Stimulated activated naive CD4-positive, alpha-beta T cell treated with Interleukin-2 at 50 U/mL for 16 hours (primary cell): ENCODE results near the gene CIT.

Experiments used
- DNase-seq: peaks from one replicate; lab custom pipeline; 2025; lab: John Stamatoyannopoulos, UW

CIT gene

DNA sequence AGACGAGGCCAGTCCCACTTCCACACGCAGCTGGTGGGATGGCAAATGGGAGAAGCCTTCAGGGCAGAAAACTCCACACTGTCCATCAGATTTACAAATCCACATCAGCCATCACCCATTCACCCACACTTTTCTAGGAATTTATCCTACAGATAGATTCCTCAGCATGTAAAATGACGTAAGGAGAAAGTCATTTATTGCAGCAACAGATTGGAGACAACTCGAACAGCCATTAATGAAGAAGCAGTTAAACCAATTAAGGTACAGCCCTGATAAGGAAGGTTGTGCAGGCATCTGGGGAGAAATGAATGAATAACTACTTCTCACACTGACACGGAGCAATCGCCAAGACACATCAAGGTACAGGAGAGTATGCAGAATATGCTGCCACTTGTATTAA is 183.0 kb downstream of the CIT start:
- DNase-seq: no peak

DNA sequence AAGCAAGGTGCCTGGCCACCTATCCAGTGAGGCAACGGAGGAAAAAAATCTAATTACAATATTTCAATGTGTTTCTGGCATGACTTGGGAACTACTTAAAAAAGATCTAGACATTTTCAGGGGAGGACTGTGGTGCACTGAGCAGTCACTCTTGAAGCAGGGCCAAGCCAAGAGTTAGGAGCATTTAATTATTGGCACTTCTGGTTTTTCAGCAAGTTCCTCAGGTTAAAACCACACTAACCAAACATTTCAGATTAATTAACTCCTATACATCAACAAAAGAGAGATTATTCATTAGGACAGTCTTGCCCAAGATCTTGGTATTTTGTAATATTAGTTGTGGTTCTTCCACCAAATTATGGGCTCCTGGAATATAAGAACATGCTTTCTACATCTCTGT is 183.6 kb downstream of the CIT start:
- no peak for DNase-seq

DNA sequence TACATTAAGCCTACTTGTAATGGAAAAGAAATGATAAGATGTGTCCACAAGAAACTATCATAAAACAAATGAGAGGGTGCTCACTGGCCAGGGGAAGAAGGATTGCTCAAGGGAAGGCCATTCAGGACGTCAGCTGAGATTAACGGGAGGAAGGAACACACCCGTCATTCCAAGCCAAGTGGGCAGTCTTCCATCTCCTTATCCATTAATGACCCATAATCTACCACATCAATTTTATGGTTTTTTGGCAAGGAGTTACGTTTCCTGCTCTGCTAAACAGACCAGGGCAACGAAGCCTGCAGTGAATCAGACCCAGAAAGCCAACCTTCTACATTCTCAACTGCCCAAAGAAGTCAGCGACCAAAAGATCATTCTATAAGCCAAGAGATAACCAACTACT is 184.1 kb downstream of the CIT start:
- no peak for DNase-seq

DNA sequence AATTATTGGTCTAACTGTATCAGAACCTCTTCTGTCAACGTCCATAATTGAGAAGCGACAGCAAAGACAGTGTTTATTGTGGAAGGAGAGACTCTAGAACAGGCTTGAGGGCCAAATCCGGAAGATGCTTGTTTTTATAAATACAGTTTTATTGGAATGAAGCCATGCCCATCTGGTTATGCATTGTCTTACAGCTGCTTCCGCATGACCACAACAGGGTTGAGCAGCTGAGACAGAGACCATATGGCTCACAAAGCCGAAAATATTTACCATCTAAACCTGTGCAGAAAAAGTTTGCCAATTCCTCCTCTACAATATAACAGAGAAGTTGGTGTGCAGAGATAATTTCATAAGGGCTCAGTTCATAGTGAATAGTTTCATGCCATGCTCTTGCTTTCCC is 184.7 kb downstream of the CIT start:
- DNase-seq: no peak

DNA sequence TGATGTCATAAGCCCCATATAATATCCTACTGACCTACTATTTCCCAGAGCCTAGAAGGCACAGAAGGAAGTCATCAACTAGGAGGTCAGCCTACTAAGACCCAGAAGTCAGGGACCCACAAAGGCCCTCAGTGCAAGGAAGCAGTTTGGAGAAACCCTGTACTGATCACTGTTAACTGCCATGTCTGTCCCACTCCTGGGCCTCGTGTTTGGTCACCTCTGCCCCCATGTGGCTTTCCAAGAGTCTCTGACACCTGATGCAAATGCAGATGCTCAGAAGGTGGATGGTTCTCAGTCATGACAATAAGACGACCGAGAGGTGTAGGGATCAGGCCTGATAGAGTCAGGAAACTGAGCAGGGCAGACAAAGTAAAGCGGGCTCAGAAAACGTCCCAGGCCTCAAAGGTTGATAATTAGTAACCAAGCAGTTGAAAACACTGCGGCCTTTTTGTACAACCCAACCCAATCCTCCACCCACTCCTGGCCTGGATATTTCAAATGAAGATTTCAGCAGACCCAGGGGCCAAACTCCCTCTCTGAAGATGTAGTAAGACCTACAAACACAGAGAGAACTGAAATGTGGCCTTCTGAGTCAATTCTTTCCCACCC is 185.8 kb downstream of the CIT start:
- DNase-seq: no peak

DNA sequence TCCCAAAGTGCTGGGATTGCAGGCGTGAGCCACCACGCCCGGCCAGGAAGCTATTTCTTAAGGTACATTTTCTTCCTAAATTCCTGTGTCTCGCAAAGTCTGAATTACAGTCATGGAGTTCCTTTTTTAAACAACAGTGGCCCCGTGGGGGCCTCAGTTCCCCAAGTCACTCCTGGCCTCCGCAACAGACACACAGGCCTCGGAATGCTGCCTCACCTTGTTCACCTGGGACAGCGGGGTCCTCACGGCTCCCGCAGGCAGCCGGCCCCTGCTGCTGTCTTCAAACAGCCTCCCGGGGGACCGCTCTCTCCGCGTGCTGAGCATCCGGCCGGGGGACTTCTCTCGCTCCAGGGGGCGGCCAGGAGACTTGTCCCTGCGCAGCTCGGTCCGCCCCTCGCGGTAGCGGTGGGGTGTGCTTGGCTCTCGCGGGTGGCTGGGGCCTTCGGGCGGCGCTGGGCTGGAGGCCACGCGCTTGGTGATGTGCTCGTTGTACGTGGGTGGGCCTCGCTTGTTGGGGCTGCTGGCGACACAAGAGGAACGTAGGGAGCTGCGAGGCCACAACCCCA is 187.1 kb downstream of the CIT start:
- DNase-seq: no peak

DNA sequence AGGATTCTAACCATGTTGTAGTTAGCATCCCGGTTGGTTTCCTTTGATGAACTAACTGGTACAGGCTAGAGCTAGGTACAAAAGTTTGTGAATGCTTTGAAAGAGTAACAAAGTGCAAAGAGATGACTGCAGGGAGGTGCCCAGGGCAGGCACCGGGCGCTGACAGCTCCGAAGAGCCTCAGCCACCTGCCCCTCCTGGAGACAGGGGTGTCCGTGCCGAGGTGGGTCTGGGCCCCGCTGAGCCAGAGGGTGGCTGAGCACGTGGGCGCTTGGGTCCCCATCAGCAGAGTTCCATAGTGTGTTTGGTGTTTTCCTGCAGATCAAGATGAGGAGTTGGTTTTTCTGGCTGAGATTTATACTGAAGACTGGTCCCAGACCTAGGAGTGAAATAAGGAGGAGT is 189.2 kb downstream of the CIT start:
- no peak for DNase-seq

DNA sequence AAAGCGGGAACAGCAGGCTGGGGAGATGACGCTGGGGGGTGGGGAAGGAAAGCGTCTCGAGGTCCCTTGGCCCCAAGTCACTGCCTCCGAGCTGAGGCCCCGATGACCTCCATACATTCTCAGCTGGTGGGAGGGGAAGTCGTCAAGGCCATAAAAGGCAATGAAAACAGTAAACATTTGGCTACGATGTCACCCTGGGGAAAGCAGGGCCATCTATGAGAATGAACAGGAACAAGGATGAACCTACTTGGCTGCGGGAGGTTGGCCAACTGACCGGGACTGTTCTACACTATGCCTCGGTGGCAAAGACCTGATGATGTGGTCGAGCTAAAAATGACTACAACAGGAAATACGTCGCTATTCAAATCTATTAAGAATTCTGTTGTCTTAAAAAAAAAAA is 189.7 kb downstream of the CIT start:
- no peak for DNase-seq

DNA sequence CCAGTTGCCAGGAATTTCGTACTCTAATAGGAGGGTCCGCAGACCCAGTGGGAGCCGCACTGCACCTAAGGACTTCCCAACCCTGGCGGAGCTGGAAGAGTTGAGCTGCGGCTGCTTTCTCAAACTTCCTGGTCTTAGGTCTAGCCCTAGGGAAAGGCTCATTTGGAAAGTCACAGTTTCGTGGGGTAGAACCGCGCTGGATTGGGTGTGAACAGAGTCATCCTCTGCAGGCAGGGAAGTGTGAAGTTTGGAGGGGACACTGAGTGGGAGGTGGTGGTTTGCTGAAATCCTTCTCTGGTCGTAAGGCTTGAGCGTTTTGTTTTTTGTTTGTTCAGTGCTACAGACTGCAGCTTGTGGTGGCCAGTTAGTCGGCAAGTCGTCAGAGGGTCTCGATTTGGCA is 190.3 kb downstream of the CIT start:
- DNase-seq: no peak

DNA sequence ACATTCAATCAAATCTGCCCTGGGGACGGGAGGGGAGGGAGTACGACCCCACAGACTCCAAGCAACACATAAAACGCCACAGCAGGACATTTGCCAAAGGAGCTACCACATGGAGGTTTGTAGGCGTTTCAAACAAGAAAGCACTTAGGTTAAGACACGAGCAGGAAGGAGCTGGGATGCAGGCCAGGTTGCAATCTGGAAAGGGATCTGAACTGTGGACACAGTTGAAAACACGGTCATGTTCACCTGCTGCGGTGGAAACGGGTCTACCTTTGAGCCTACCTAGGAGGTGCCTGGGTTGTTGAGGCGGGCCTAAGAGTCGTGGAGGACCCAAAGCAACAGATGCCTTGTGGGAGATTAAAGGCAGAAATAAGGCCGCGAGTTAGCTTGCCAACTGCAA is 190.8 kb downstream of the CIT start:
- no peak for DNase-seq

DNA sequence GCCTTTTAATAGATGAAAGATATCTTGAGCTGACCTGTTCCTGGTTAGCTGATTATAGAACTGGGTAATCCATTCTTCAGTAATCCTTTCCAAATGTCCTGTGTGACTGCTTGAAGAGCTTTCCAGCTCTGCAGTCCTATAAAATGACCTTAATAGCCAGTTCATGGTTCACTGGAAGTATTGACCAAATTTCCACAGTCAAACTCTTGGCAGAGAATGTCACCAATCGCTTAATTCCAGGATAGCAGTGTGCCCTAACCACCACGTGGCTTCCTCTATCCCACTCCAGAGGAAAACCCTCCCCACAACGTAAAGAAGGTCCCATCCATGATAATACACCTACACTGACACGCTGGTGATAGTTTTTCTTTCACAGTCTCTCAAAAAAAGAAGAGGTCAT is 191.7 kb downstream of the CIT start:
- DNase-seq: no peak

DNA sequence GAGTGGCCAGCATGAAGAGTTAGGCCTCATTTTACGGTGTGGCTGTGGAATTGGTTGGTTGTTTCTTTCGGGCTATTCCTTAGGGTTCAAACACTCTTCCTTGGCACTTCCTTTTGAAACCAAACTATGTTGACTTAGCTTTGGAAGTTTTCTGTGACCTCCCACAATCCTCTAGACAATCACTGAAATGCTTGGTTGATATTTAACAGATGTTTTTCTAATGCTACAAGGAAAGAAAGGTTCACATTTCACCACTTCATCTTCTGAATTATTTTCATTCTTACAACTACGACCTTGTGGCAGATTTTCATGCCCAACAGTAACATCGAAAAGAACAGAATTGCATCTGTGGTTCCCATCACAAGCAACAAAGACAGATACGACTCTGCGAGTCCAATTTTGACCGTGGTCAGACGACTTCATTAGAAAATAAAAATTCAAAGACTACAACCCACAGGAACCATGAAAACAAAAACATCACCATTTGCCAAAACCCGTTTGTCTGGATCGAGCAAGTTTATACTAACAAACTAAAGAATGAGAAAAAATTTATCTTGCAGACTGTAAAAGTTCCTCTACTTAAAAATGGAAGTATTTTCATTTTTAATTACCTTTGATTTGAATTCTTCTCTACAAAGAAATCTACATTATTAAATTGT is 192.3 kb downstream of the CIT start:
- no peak for DNase-seq

DNA sequence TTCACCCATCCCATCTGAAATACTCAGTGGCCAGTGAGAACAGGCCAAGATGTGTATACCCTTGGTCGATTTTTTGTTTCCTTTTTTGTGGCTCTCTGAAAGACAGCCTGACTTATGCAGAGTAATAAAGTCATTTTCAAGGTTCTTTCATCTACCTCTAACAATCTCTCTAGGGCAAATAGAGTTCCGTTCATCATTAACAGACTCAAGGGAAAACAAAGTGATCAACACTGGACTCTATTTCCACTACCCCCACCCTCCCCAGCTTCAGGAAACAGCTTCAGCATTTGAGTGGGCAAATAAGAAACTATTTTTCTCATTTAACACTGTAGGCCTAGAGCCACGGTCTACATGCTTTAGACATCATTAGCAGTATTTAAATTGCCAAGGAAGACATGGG is 193.3 kb downstream of the CIT start:
- DNase-seq: no peak

DNA sequence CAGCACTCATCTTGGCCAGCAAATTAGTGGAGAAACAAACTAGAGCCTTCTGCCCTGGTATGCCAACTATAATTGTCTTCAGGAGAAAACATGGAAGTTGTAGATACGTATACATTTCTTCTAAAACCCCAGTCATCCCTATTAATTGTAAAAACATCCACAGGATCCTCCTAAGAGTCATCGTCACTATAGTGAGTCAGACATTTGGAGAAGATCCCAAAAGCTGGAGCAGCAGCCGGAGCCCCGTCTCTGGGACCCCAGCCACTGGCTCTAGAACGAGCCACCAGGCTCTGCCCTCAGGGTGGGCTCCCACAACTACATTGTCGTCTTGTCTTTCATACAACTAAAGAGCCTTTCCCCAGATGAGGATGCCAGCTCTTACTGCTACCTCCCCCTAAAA is 193.7 kb downstream of the CIT start:
- no peak for DNase-seq

DNA sequence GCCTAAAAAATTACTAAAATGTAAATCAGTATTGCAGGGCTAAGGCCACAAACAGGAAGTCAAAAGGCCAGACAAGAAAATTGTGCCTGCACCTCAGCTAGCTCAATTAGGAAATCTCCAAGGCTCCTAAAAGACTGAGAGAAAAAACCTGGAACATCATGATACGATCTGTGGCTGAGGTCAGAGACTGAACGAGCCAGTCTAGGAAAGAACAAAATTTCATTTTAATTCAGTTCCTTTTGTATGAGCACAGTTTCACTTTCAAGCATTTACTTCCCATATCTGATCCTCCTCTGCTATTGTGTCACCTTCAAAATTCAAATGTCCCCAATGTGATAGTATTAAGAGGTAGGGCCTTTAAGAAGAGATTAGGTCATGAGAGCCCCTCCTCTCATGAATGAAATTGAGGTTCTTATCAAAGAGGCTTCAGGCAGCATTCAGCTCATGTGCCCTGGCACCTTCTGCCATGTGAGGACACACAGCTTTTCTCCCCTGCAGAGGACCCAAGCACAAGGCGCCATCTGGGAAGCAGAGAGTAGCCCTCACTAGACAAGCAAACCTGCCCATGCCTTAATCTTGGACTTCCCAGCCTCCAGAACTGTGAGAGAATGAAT is 194.4 kb downstream of the CIT start:
- no peak for DNase-seq

DNA sequence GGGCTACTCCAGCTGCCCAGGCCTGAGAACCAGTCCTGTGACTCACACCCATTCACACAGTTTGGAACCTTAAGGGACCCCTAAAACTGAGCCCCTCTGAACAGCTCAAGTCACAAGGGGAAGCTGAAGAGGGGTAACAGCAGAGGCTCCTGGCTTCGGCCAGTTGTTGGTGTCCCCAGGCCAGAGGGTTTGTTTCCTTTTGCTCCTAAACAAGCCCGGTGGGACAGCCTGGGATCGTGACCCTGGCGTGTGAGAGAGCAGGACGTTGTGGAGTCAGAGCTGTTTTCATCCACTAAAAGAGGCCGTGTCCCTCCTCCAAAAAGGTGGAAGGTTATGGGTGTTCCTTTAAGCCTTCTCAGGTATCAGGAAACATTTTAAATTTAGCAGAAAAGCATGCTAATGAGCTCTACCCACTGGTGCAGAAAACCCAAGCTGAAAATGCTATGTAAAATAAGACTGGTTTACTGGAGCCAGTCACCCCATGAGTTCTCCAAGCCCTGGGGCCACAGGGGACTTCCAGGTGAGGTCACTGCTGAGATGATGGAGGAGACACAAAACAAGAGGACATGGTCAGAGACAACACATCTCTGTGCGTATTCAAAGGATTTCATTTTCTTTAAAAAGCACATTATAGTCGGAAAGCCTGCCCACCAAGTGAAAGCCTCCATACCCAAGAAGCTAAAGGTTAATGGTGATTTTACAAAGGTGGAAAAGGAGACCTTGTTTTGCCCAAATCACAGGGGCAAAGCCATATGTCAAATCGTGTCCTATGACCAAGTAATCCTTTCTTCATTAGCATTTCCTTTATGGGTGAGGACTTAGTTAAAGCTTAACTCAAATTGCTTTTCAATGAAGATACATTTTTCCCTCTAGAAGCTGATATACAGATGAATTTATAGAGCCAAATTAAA is 195.1 kb downstream of the CIT start:
- no peak for DNase-seq

DNA sequence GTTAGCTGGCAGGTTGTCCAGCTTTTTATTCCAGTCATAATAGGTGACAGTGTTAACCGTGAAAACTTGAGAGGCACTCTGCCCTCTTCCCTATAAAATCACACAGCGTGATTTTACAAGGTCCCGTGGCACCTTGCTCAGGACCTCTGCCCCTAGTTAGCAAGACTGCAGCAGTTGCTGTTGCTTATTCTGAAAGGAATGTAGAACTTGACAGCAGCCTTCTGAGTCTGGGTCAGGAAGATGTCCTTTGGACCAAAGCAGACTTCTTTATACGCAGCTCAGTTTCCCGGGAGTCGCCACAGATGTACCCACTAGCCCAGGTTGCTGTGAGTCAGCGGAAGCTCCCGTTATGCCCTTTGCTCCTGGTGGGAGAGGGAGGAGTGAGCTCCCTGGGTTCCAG is 196.0 kb downstream of the CIT start:
- DNase-seq: no peak

DNA sequence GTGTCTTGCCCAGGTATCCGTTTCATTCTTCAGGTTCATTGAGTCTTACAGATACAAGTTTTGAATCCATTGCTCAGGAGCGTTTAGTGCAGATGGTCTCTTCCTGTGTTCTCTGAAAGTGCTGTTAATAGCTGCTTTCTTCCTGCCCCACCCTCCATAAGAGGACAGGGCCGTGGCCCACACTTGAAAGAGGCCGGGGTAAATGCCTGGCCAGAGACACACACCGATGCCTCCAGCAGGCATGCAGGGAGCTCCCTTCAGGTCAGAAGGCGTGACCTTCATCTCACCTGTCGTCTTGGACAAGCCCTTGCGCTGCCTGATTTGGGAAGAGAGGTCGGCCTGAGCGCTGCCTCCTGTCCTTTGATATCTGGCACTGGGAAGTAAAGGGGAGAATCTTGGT is 197.6 kb downstream of the CIT start:
- DNase-seq: no peak

DNA sequence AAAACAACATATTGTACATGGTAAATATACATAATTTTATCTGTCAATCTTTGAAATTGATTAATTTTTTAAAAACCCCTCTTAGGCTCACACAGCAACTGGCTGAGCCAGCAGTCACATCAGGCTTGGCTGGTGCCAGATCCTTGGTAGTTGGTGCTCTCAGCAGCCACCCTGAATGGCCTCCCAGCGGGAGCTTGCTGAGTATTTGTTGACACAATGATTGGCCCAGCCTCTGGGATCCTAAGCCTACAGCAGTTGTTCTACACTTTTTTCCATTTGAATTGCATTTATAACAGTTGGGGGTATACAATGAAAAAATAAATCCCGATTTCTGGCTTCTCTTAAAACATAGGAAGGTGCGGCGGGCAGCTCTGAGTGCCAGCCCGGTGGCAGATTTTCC is 198.0 kb downstream of the CIT start:
- no peak for DNase-seq

DNA sequence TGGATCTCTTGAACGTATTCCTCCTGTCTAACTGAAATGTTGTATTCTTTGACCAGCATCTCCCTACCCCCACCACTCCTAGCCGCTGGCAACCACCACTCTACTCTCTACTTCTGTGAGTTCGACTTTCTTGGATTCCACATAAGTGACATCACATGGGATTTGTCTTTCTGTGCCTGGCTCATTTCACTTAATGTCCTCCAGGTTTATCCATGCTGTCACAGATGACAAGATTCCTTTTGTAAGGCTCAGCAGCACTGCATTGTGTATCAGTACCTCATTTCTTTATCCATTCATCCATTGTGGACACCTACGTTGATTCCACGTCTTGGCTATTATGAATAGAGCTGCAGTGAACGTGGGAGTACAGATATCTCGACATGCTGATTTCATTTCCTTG is 198.7 kb downstream of the CIT start:
- DNase-seq: no peak

DNA sequence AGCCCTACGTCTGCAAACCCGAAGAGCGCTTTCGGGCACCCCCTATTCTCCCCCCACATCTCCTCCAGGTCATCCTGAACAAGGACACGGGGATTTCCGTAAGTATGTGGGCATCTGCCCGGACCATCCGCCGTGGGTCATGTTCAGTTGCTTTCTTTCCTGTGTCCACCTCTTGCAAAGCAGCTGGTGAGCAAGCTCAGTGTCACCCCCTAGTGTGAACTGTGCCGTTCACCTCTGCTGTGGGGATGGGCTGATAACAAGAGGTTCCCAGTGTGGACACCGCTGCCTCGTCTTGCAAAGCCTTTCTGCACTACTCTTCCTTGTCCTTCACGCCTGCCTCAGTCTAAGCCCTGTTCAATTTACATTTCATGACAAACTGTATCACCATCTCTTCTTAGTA is 200.5 kb downstream of the CIT start:
- DNase-seq: no peak

DNA sequence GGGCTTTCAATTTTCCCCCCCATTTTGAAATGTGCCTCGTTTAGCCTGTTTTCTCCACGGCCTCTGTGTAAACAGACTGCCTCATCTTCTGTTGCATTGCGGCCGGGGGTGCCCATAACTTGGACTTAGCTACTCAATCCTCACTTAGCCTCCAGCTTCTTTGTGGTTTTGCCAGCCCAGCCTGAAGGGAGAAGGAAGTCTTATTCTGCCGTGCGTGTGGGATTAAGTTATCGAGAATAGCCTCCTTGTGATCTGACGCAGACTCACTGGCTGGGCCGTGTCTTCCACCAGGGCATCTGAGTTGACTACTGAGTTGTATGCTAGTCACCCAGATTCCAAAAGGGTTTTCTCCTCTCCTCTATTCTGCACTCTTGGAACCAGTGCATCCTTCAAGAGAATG is 201.1 kb downstream of the CIT start:
- DNase-seq: no peak

DNA sequence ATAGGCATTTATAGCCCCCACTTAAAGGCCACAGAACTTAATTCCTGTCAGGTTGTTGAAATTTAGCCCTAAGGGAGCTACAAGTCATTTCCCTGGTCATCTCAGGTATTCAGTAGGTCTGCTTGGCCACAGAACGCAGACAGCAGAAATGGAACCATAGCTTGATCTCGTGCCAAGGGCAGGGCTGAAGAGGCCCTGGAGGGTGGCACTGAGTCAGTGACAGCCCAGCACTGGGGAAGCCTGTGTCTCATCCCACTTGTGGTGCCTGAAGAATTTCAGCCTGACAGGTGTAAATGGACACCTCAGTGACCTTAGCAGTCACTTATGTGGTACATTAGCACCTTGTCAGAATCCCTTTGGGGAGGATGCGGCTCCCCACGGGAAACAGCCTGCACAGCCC is 202.6 kb downstream of the CIT start:
- no peak for DNase-seq
